Prostate gland (tissue), 2 donors: ENCODE measurements around the gene NAPA. TPM values are rescaled to one million over a fixed set of nuclear protein-coding genes. Genes with fewer than 3 reads are reported as not detected.

Experiments used
- DNase-seq: peaks from one replicate; pipeline ENCODE4 v3.0.0-alpha.2; 2019; ENCODE audit warnings: low spot score
- H3K27ac ChIP-seq, 2 donors: fragments of 200-600 bp; sonication (generic); 2 replicates each; pipeline ENCODE4 v1.5.1; 2017 to 2019
- H3K27me3 ChIP-seq: fragments of 200-600 bp; sonication (generic); replicated peaks from 2 replicates; pipeline ENCODE4 v1.5.1; 2019; ENCODE audit not compliant: insufficient read depth
- H3K36me3 ChIP-seq, 2 donors: fragments of 200-600 bp; sonication (generic); 1 replicate in 1 of 2; 2 replicates in 1 of 2; pipeline versions ENCODE4 v1.5.1 to v1.8.1; 2017 to 2019
- H3K4me1 ChIP-seq: fragments of 200-600 bp; sonication (generic); replicated peaks from 2 replicates; pipeline ENCODE4 v1.5.1; 2019
- H3K4me3 ChIP-seq, 2 donors: fragments of 200-600 bp; sonication (generic); 2 replicates each; pipeline ENCODE4 v1.5.1; 2017 to 2019
- H3K9me3 ChIP-seq: fragments of 200-600 bp; sonication (generic); 2 replicates; pipeline ENCODE4 v1.5.1; 2017
- POLR2A ChIP-seq: fragments of 450-650 bp; IDR thresholded peaks from one replicate; pipeline ENCODE4 v1.6.1; 2016; ENCODE audit warnings: antibody characterized with exemption, mild to moderate bottlenecking
- POLR2AphosphoS5 ChIP-seq: sonication (generic); formaldehyde crosslinking; IDR thresholded peaks from one replicate; pipeline ENCODE4 v1.6.1; 2017; ENCODE audit warnings: antibody characterized with exemption
- WGBS: methylation state at CpG from one replicate; pipeline ENCODE4 v1.1.5; 2018; 5-methylcytosine and 5-hydroxymethylcytosine counted together
- intact Hi-C: fragments of 100-400 bp; cut with DNase I; formaldehyde crosslinking; loops from one replicate; pipeline ENCODE4 v1.14.2; 2022
- total RNA-seq, 2 donors: library from RNA; depleted of rRNA; stranded (reverse); fragments of >200 nt; gene quantifications; one replicate each; pipeline ENCODE4 v1.1.0, GENCODE V29; 2016
- TF ChIP-seq, protein P1 (sequence below), 4 experiments: fragments of 200-600 bp in 2 of 4; fragments of 450-650 bp in 2 of 4; sonication (generic) in 2 of 4; IDR thresholded peaks; 1 replicate in 3 of 4; 2 replicates in 1 of 4; pipeline ENCODE4 v1.5.1; 2016 to 2019; ENCODE audit warnings: antibody characterized with exemption in 4 of 4, mild to moderate bottlenecking in 2 of 4, moderate library complexity in 2 of 4

The NAPA gene
- total RNA-seq, 2 donors from 2014 or later: 263 to 422 TPM

DNA sequence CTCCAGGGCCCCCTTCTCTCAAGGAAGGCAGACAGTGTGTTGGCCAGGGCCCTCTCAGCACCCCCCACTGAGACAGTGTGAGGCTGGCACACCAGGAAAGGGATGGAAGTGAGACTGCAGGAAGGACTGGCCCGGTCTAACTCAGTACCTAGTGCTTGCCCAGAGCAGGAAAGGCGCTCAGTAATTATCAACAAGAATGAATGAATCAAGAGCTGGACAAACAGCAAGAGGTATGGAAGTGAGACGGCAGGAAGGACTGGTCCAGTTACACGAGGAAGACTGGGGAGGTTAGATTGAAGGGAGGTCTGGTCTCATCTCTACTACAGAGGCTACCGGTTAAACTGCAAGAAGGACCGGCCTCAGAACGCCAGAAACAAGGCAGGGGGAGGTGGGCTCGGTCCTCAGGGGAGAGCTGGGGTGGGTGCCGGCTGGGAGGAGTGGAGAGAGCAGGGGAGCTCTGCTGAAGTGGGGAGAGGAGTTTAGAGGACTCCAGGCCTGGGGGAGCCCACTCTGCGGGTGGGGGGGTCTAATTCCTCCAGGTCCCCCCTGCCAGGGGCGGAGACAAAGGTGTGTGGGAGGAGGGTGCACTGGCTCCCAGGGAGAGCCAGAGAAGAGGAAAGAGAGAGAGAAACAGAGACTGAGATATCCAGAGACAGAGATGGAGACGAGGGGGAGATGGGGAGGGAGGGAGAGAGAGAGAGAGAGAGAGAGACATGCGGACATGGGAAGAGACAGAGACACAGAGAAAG, 44.2 kb downstream of the NAPA start:
- Histone ChIP-seq H3K4me3 (no peak overlapping the region), H3K36me3 (no peaks in the 10 kb centered on the region), H3K27ac (no peak overlapping the region), H3K27me3 (peaks cover 2% of the 10 kb centered on the region), H3K9me3 (no peaks in the 10 kb centered on the region), H3K4me1 (no peaks in the 10 kb centered on the region)
- intact Hi-C loops: no loop called here
- DNase-seq: no peak
- TF ChIP-seq POLR2A: no peak
- TF ChIP-seq, protein P1, sequence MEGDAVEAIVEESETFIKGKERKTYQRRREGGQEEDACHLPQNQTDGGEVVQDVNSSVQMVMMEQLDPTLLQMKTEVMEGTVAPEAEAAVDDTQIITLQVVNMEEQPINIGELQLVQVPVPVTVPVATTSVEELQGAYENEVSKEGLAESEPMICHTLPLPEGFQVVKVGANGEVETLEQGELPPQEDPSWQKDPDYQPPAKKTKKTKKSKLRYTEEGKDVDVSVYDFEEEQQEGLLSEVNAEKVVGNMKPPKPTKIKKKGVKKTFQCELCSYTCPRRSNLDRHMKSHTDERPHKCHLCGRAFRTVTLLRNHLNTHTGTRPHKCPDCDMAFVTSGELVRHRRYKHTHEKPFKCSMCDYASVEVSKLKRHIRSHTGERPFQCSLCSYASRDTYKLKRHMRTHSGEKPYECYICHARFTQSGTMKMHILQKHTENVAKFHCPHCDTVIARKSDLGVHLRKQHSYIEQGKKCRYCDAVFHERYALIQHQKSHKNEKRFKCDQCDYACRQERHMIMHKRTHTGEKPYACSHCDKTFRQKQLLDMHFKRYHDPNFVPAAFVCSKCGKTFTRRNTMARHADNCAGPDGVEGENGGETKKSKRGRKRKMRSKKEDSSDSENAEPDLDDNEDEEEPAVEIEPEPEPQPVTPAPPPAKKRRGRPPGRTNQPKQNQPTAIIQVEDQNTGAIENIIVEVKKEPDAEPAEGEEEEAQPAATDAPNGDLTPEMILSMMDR (IDR thresholded peaks at IDR 0.05): no peak
- WGBS: 27% methylated on average over 13 of the region's 13 CpGs

DNA sequence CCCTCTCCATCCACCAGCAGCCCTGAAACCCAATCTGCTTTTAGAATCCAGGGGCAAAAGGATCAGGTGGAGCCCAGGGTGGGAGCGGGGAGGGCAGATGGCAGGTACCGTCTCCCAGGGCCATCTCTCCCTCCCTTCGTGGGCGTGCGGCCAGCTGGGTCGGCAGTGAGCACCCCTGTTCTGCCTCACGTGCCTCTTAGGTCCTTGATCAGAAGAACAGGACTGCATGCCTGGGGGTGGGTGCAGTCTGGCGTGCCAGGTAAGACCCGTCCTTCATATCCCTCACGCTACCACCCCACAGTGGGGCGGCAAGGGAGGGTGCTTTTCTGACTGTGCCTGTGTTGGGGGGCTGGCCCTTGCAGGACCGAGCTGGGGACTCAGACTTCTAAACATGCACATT, 45.1 kb downstream of the NAPA start:
- no peaks in the 10 kb centered on the region for H3K9me3 ChIP-seq
- TF ChIP-seq, protein P1 (IDR thresholded peaks at IDR 0.05): no peak
- no peak for TF ChIP-seq POLR2A
- no peak for TF ChIP-seq POLR2AphosphoS5
- peaks cover 2% of the 10 kb centered on the region for H3K27me3 ChIP-seq
- 13% methylated on average over 12 of the region's 12 CpGs for WGBS
- H3K27ac ChIP-seq: no peak overlapping the region
- intact Hi-C loops: no loop called here
- H3K4me3 ChIP-seq: no peak overlapping the region
- no peak for DNase-seq
- no peaks in the 10 kb centered on the region for H3K4me1 ChIP-seq
- no peaks in the 10 kb centered on the region for H3K36me3 ChIP-seq

DNA sequence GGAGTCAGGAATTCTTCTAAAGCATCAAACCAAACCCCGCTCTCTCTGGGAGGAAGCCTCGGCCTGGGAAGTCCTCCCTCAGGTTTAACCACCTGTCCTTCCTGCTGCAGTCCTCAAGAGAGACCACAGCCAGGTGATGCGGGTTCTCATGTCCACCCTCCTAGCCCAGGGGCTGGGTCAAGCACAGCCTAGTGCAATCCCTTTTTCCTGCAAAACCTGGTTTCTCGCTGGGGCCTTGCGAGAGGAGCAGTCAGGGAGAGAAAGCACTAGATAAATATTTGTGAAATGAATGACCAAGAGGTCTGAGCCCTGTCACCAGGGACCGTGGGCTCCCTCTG, 45.5 kb downstream of the NAPA start:
- Histone ChIP-seq H3K9me3 (no peaks in the 10 kb centered on the region), H3K36me3 (no peaks in the 10 kb centered on the region), H3K27me3 (peaks cover 2% of the 10 kb centered on the region), H3K4me3 (no peak overlapping the region), H3K27ac (no peak overlapping the region), H3K4me1 (no peaks in the 10 kb centered on the region)
- TF ChIP-seq POLR2AphosphoS5 (no peak), POLR2A (no peak)
- TF ChIP-seq, protein P1 (IDR thresholded peaks at IDR 0.05): no peak
- DNase-seq: no peak
- 15% methylated on average over 6 of the region's 6 CpGs for WGBS
- intact Hi-C loops: no loop called here

DNA sequence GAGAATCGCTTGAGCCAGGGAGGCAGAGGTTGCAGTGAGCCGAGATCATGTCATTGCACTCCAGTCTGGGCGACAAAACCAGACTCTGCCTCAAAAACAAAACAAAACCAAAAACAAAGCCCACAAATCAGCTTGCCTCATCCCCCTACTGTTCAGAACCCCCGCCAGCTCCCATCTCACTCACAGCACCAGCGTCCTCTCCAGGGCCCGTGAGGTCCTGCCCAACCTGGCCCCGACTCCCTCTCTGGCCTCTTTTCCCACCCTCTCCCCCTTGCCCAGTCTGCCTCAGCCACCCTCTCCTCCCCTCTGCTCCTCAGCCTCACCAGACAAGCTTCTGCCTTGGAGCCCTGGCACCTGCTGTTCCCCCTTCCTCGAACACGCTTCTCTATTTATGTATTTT, 46.9 kb downstream of the NAPA start:
- no peak overlapping the region for H3K4me3 ChIP-seq
- H3K4me1 ChIP-seq: no peaks in the 10 kb centered on the region
- no peak for DNase-seq
- no peaks in the 10 kb centered on the region for H3K9me3 ChIP-seq
- no peaks in the 10 kb centered on the region for H3K36me3 ChIP-seq
- H3K27ac ChIP-seq: no peak overlapping the region
- TF ChIP-seq, protein P1 (IDR thresholded peaks at IDR 0.05): no peak
- no peak for TF ChIP-seq POLR2A
- TF ChIP-seq POLR2AphosphoS5: no peak
- WGBS: 41% methylated on average over 9 of the region's 9 CpGs
- intact Hi-C loops: no loop called here
- H3K27me3 ChIP-seq: peaks cover 2% of the 10 kb centered on the region

DNA sequence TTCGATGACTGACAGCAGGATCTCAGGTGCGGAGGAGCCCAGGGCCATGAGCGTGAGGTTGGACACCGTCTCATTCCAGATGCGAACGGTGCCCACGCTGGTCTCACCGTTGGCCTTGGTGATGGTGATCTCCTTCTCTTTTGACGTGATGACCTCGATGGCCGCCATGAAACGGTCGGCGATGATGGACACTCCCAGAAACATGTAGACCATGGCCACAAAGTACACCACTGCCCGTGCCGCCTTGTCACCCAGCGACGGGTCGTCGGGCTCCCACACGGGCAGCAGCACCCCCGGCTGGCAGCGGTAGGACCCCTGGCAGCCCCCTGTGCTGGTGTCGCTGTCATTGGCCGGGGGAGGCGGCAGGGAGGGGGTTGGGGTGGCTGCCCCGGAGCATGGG, 48.9 kb downstream of the NAPA start:
- Histone ChIP-seq H3K27ac (no peak overlapping the region), H3K9me3 (no peaks in the 10 kb centered on the region), H3K4me3 (no peak overlapping the region), H3K36me3 (no peaks in the 10 kb centered on the region), H3K4me1 (no peaks in the 10 kb centered on the region), H3K27me3 (peaks cover 4% of the 10 kb centered on the region)
- DNase-seq: no peak
- intact Hi-C loops: no loop called here
- TF ChIP-seq POLR2A (no peak), POLR2AphosphoS5 (no peak)
- TF ChIP-seq, protein P1 (IDR thresholded peaks at IDR 0.05): no peak
- WGBS: 89% methylated on average over 18 of the region's 27 CpGs
